GM12864 (cell line): Measurements from ENCODE around the gene TRIM9.
A peak's percentile ranks its signal among the peaks of the same experiment; 100 is the strongest.

Source experiments
- DNase-seq: peaks from one replicate; pipeline ENCODE4 v3.0.0-alpha.2; 2011; ENCODE audit warnings: low read depth
- H3K4me3 ChIP-seq: 2 replicates; pipeline ENCODE4 v1.5.1; 2011; ENCODE audit warnings: mild to moderate bottlenecking, low read depth, low read length, control low read depth
- CTCF ChIP-seq: IDR thresholded peaks from 2 replicates; pipeline ENCODE4 v1.5.1; 2011; ENCODE audit warnings: low read depth, mild to moderate bottlenecking, moderate library complexity, low read length, control low read depth, inconsistent platforms; ENCODE audit errors: missing control alignments

TRIM9 gene

GRCh38 chr14:50951032-50951431 is 143.9 kb downstream of the TRIM9 start:
- DNase-seq, result no peak
- no peak for TF ChIP-seq CTCF
- H3K4me3 ChIP-seq, result no peak overlapping the region

- no peak overlapping the region for H3K4me3 ChIP-seq
- TF ChIP-seq CTCF, result no peak
- DNase-seq, result no peak
Measured at GRCh38 chr14:50948205-50948604, 146.7 kb downstream of the TRIM9 start.

- TF ChIP-seq CTCF, result no peak
- no peak overlapping the region for H3K4me3 ChIP-seq
- DNase-seq, result no peak
Measured at GRCh38 chr14:50947446-50947845, 147.5 kb downstream of the TRIM9 start.

- H3K4me3 ChIP-seq, result no peak overlapping the region
- TF ChIP-seq CTCF, result no peak
- no peak for DNase-seq
Measured at GRCh38 chr14:50946234-50946935, 148.5 kb downstream of the TRIM9 start.

- no peak for DNase-seq
- no peak for TF ChIP-seq CTCF
- peak overlapping the region; percentile 70 for H3K4me3 ChIP-seq
Measured at GRCh38 chr14:50944647-50945413, 150.1 kb downstream of the TRIM9 start.

GRCh38 chr14:50943943-50944646 is 150.8 kb downstream of the TRIM9 start, which contains the start of gene PYGL:
TSS of gene PYGL (minus strand) at chr14:50944483. CDS start at chr14:50944403, 80 bp downstream.
- H3K4me3 ChIP-seq, result peak within 1 kb of the TSS; percentile 70
- TF ChIP-seq CTCF, result no peak
- DNase-seq, result no peak
